ENCODE data around the gene NSMCE1. TPM values are rescaled to one million over a fixed set of nuclear protein-coding genes. Genes with fewer than 3 reads are reported as not detected.
"Not testable (repeated sequence)": the region's sequence is repeated elsewhere in the genome, so short reads cannot be mapped to it uniquely, and the experiment has no call there.

The NSMCE1 gene
- total RNA-seq, 1 donor from 2014 or later, result 186 TPM

- H3K36me3 Mint-ChIP-seq (ENCODE audit: low read depth), result peaks cover 30% of the 10 kb centered on the region
- H3K4me3 Mint-ChIP-seq (ENCODE audit: low read depth), result no peak overlapping the region
- intact Hi-C loops (cut with micrococcal nuclease), result no loop called here
- H3K4me1 Mint-ChIP-seq (ENCODE audit: low read depth), result peaks cover 1% of the 10 kb centered on the region
- no peaks in the 10 kb centered on the region for H3K27me3 Mint-ChIP-seq (ENCODE audit: low read depth)
- H3K9me3 Mint-ChIP-seq, result no peaks in the 10 kb centered on the region
- no peak for DNase-seq (ENCODE audit: low spot score)
- no peak overlapping the region for H3K27ac Mint-ChIP-seq
Measured at GRCh38 chr16:27220120-27220519, 48.5 kb downstream of the NSMCE1 start.

GRCh38 chr16:27219161-27219560 lies 49.4 kb downstream of the NSMCE1 start:
- Mint-ChIP-seq H3K4me3 (ENCODE audit: low read depth) (no peak overlapping the region), H3K27me3 (ENCODE audit: low read depth) (no peaks in the 10 kb centered on the region), H3K9me3 (no peaks in the 10 kb centered on the region), H3K36me3 (ENCODE audit: low read depth) (peaks cover 29% of the 10 kb centered on the region), H3K4me1 (ENCODE audit: low read depth) (peaks cover 1% of the 10 kb centered on the region), H3K27ac (no peak overlapping the region)
- DNase-seq (ENCODE audit: low spot score), result no peak
- intact Hi-C loops (cut with micrococcal nuclease), result no loop called here

GRCh38 chr16:27218756-27219155 lies 49.8 kb downstream of the NSMCE1 start:
- H3K4me3 Mint-ChIP-seq (ENCODE audit: low read depth), result no peak overlapping the region
- peaks cover 2% of the 10 kb centered on the region for H3K4me1 Mint-ChIP-seq (ENCODE audit: low read depth)
- H3K36me3 Mint-ChIP-seq (ENCODE audit: low read depth), result peaks cover 28% of the 10 kb centered on the region
- no peaks in the 10 kb centered on the region for H3K9me3 Mint-ChIP-seq
- intact Hi-C loops (cut with micrococcal nuclease), result no loop called here
- DNase-seq (ENCODE audit: low spot score), result no peak
- H3K27me3 Mint-ChIP-seq (ENCODE audit: low read depth), result no peaks in the 10 kb centered on the region
- H3K27ac Mint-ChIP-seq, result no peak overlapping the region

GRCh38 chr16:27217256-27217655 lies 51.3 kb downstream of the NSMCE1 start:
- H3K27ac Mint-ChIP-seq, result no peak overlapping the region
- H3K4me1 Mint-ChIP-seq (ENCODE audit: low read depth), result peaks cover 2% of the 10 kb centered on the region
- DNase-seq (ENCODE audit: low spot score), result no peak
- no peaks in the 10 kb centered on the region for H3K9me3 Mint-ChIP-seq
- intact Hi-C loops (cut with micrococcal nuclease), result no loop called here
- peaks cover 34% of the 10 kb centered on the region for H3K36me3 Mint-ChIP-seq (ENCODE audit: low read depth)
- H3K27me3 Mint-ChIP-seq (ENCODE audit: low read depth), result no peaks in the 10 kb centered on the region
- H3K4me3 Mint-ChIP-seq (ENCODE audit: low read depth), result no peak overlapping the region

- Mint-ChIP-seq H3K4me1 (ENCODE audit: low read depth) (peaks cover 2% of the 10 kb centered on the region), H3K27me3 (ENCODE audit: low read depth) (no peaks in the 10 kb centered on the region), H3K9me3 (no peaks in the 10 kb centered on the region), H3K4me3 (ENCODE audit: low read depth) (no peak overlapping the region), H3K27ac (no peak overlapping the region), H3K36me3 (ENCODE audit: low read depth) (peaks cover 34% of the 10 kb centered on the region)
- no peak for DNase-seq (ENCODE audit: low spot score)
- intact Hi-C loops (cut with micrococcal nuclease), result no loop called here
Measured at GRCh38 chr16:27216297-27216885, 52.2 kb downstream of the NSMCE1 start.

- no peak overlapping the region for H3K27ac Mint-ChIP-seq
- no peak overlapping the region for H3K4me3 Mint-ChIP-seq (ENCODE audit: low read depth)
- H3K27me3 Mint-ChIP-seq (ENCODE audit: low read depth), result no peaks in the 10 kb centered on the region
- intact Hi-C loops (cut with micrococcal nuclease), result no loop called here
- H3K36me3 Mint-ChIP-seq (ENCODE audit: low read depth), result peaks cover 40% of the 10 kb centered on the region
- peaks cover 7% of the 10 kb centered on the region for H3K4me1 Mint-ChIP-seq (ENCODE audit: low read depth)
- no peak for DNase-seq (ENCODE audit: low spot score)
- no peaks in the 10 kb centered on the region for H3K9me3 Mint-ChIP-seq
Measured at GRCh38 chr16:27215660-27216059, 52.9 kb downstream of the NSMCE1 start.

GRCh38 chr16:27214084-27214961 lies 54.2 kb downstream of the NSMCE1 start:
- DNase-seq (ENCODE audit: low spot score), result no peak
- H3K27ac Mint-ChIP-seq, result no peak overlapping the region
- no peaks in the 10 kb centered on the region for H3K27me3 Mint-ChIP-seq (ENCODE audit: low read depth)
- intact Hi-C loops (cut with micrococcal nuclease), result no loop called here
- no peak overlapping the region for H3K4me3 Mint-ChIP-seq (ENCODE audit: low read depth)
- peaks cover 47% of the 10 kb centered on the region for H3K36me3 Mint-ChIP-seq (ENCODE audit: low read depth)
- no peaks in the 10 kb centered on the region for H3K9me3 Mint-ChIP-seq
- peaks cover 7% of the 10 kb centered on the region for H3K4me1 Mint-ChIP-seq (ENCODE audit: low read depth)

- no peak overlapping the region for H3K4me3 Mint-ChIP-seq (ENCODE audit: low read depth)
- intact Hi-C loops (cut with micrococcal nuclease), result no loop called here
Measured at GRCh38 chr16:27211026-27211425, 57.5 kb downstream of the NSMCE1 start.

GRCh38 chr16:27210174-27210573 lies 58.4 kb downstream of the NSMCE1 start:
- intact Hi-C loops (cut with micrococcal nuclease), result no loop called here

More at GRCh38 chr16:27211026-27211425, 57.5 kb downstream of the NSMCE1 start:
- peaks cover 39% of the 10 kb centered on the region for H3K36me3 Mint-ChIP-seq (ENCODE audit: low read depth)
- no peaks in the 10 kb centered on the region for H3K27me3 Mint-ChIP-seq (ENCODE audit: low read depth)
- DNase-seq (ENCODE audit: low spot score), result no peak
- no peaks in the 10 kb centered on the region for H3K9me3 Mint-ChIP-seq
- H3K27ac Mint-ChIP-seq, result no peak overlapping the region
- H3K4me1 Mint-ChIP-seq (ENCODE audit: low read depth), result peaks cover 7% of the 10 kb centered on the region

GRCh38 chr16:27209591-27209990 lies 59.0 kb downstream of the NSMCE1 start:
- intact Hi-C loops (cut with micrococcal nuclease), result no loop called here
- Mint-ChIP-seq H3K27ac (no peak overlapping the region), H3K27me3 (ENCODE audit: low read depth) (no peaks in the 10 kb centered on the region), H3K4me3 (ENCODE audit: low read depth) (no peak overlapping the region), H3K36me3 (ENCODE audit: low read depth) (peaks cover 29% of the 10 kb centered on the region), H3K4me1 (ENCODE audit: low read depth) (peaks cover 9% of the 10 kb centered on the region), H3K9me3 (no peaks in the 10 kb centered on the region)
- no peak for DNase-seq (ENCODE audit: low spot score)

More at GRCh38 chr16:27210174-27210573, 58.4 kb downstream of the NSMCE1 start:
- no peaks in the 10 kb centered on the region for H3K9me3 Mint-ChIP-seq
- H3K4me1 Mint-ChIP-seq (ENCODE audit: low read depth), result peaks cover 7% of the 10 kb centered on the region
- no peaks in the 10 kb centered on the region for H3K27me3 Mint-ChIP-seq (ENCODE audit: low read depth)
- H3K4me3 Mint-ChIP-seq (ENCODE audit: low read depth), result no peak overlapping the region
- DNase-seq (ENCODE audit: low spot score), result no peak
- H3K36me3 Mint-ChIP-seq (ENCODE audit: low read depth), result peaks cover 34% of the 10 kb centered on the region
- no peak overlapping the region for H3K27ac Mint-ChIP-seq

- intact Hi-C loops (cut with micrococcal nuclease), result no loop called here
- no peaks in the 10 kb centered on the region for H3K9me3 Mint-ChIP-seq
- DNase-seq (ENCODE audit: low spot score), result no peak
- peaks cover 12% of the 10 kb centered on the region for H3K4me1 Mint-ChIP-seq (ENCODE audit: low read depth)
- no peaks in the 10 kb centered on the region for H3K27me3 Mint-ChIP-seq (ENCODE audit: low read depth)
- peaks cover 31% of the 10 kb centered on the region for H3K36me3 Mint-ChIP-seq (ENCODE audit: low read depth)
- no peak overlapping the region for H3K27ac Mint-ChIP-seq
- no peak overlapping the region for H3K4me3 Mint-ChIP-seq (ENCODE audit: low read depth)
Measured at GRCh38 chr16:27208796-27209195, 59.8 kb downstream of the NSMCE1 start.

GRCh38 chr16:27208081-27208680 lies 60.4 kb downstream of the NSMCE1 start:
- Mint-ChIP-seq H3K4me3 (ENCODE audit: low read depth) (no peak overlapping the region), H3K27me3 (ENCODE audit: low read depth) (no peaks in the 10 kb centered on the region), H3K27ac (no peak overlapping the region), H3K4me1 (ENCODE audit: low read depth) (peaks cover 13% of the 10 kb centered on the region), H3K36me3 (ENCODE audit: low read depth) (peaks cover 27% of the 10 kb centered on the region), H3K9me3 (no peaks in the 10 kb centered on the region)
- intact Hi-C loops (cut with micrococcal nuclease), result no loop called here
- DNase-seq (ENCODE audit: low spot score), result no peak

- H3K4me3 Mint-ChIP-seq (ENCODE audit: low read depth); intact Hi-C loops (cut with micrococcal nuclease): not testable (repeated sequence)
Measured at GRCh38 chr16:27207121-27207520, 61.5 kb downstream of the NSMCE1 start.

More at GRCh38 chr16:27207121-27207520, 61.5 kb downstream of the NSMCE1 start:
- DNase-seq (ENCODE audit: low spot score); H3K9me3 Mint-ChIP-seq; H3K27ac Mint-ChIP-seq; H3K27me3 Mint-ChIP-seq (ENCODE audit: low read depth): not testable (repeated sequence)
- H3K36me3 Mint-ChIP-seq (ENCODE audit: low read depth), result peaks cover 23% of the 10 kb centered on the region
- H3K4me1 Mint-ChIP-seq (ENCODE audit: low read depth), result peaks cover 22% of the 10 kb centered on the region
